IPS-NIHi7 (cell line): Measurements from ENCODE around the gene SYT4.
"Not testable (repeated sequence)": the region's sequence is repeated elsewhere in the genome, so short reads cannot be mapped to it uniquely, and the experiment has no call there.

Experiments used
- DNase-seq: peaks from one replicate; pipeline ENCODE4 v3.0.0; 2012; ENCODE audit warnings: mixed read lengths; ENCODE audit errors: extremely low spot score

The SYT4 gene

DNA sequence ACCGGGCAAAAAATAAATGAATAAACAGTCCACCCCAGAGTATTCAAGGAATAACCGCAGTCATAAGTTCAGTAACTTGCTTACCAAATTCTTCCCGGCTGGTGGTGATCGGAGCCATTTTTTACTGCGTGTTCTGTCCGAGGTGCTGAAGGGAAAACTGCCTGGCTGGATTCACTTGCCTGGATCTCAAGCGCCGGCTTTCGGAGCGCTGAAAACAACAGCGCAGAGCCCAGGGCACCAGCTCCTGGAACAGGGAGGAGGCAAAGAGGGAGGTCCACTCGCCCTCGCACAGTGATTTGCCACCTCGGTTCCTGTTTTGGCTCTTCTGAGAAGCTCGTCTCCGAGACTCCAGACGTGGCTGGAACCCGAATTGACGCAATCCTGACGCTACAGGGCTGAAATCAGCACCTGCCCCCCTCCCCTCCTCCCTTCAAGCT is at the start of gene SYT4:
Gene SYT4, minus strand, starts transcription at position 327 of the 437 bp plus-strand sequence. Its CDS starts 209 bp downstream, at position 118.
- DNase-seq = peak; percentile 85

DNA sequence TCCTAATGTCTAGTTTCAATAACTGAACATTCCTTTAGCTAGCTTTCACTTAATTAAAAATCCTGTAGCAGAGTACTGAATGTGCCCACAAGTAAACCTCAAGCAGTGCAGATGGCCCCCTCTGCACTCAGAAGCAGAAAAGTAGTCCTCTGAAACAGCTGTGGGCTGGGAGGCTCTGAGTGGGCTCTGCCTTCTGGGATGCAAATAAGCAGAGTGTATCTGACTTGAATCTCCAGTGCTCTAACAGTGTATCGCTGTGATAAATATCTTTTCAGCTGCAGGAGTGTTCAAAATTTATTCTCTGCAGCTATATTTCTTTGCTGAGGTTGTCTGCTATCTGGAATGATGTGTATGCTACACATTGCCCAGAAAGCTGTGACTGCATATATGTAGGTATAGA is 44.8 kb upstream of the SYT4 start:
- no peak for DNase-seq

- no peak for DNase-seq
Observed at GRCh38 chr18:43314941-43315340, 37.7 kb upstream of the SYT4 start.

DNA sequence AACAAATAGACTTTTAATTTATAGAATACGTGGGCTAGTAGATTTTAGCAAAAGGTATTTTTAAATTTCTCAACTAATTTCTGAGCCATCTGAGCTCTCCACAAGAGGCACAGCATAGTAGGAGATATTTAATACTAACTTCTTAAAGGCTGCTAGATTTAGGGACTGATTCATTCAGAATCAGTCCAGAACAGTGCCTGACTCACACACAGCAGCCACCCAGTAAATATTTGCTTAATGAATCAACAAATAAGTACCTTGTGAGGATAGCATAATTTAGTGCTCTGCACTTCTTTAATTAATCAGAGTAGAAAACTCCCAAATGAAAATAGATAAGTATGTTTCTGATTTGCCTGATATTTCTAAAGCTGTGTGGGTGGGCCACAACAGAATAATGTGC is 35.6 kb upstream of the SYT4 start:
- DNase-seq = no peak

- no peak for DNase-seq
Observed at GRCh38 chr18:43310239-43310638, 32.9 kb upstream of the SYT4 start.

- no peak for DNase-seq
Observed at GRCh38 chr18:43303376-43303775, 26.1 kb upstream of the SYT4 start.

DNA sequence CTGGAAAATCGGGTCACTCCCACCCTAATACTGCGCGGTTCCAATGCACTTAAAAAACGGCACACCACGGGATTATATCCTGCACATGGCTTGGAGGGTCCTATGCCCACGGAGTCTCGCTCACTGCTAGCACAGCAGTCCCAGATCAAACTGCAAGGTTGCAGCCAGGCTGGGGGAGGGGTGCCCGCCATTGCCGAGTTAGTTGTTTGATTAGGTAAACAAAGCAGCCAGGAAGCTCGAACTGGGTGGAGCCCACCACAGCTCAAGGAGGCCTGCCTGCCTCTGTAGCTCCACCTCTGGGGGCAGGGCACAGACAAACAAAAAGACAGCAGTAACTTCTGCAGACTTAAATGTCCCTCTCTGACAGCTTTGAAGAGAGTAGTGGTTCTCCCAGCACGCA is 8.9 kb upstream of the SYT4 start:
- DNase-seq = not testable (repeated sequence)

- no peak for DNase-seq
Observed at GRCh38 chr18:43283299-43283698, 6.0 kb upstream of the SYT4 start.

GRCh38 chr18:43279015-43279744 is 1.9 kb upstream of the SYT4 start:
- peak; percentile 72 for DNase-seq

- no peak for DNase-seq
Observed at GRCh38 chr18:43278355-43278754, 1.1 kb upstream of the SYT4 start.

DNA sequence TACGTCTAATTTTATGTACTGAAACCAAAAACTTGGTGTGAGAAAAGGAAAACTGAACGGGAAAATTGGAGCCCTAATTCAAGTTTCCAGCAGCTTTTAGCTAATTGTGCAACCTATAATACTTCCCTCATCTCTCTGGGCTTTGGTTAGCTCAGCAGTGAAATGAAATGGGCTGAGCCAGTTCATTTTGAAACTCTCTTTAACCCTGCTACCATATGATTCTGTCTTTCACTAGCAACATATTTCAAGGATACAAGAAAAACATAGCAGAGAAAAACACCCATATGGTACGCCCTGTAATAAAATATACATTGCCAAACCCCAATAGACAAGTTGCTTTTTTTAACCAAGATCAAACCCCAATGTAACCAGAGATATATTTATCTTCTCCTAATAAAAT is 799 bp downstream of the SYT4 start:
- DNase-seq = no peak

GRCh38 chr18:43275546-43275945 is 1.7 kb downstream of the SYT4 start:
- no peak for DNase-seq

DNA sequence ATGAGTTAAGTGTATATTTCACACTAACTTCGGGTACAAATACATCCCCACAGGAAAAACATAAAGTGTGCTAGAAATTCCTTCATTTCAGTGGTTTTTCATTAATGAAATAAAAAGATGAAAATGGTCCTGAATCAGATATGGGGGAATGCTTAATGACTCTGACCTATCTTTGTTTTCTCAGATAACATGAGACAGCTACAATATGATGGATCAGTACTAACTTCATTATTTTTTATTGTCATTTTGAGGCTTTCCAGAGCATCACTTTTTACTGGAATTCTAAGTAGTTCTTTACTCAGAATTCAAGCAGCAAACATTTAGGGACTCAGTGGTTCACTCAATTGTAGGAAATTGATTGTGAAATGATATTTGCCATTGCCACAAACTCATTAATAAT is 2.8 kb downstream of the SYT4 start:
- DNase-seq = no peak

DNA sequence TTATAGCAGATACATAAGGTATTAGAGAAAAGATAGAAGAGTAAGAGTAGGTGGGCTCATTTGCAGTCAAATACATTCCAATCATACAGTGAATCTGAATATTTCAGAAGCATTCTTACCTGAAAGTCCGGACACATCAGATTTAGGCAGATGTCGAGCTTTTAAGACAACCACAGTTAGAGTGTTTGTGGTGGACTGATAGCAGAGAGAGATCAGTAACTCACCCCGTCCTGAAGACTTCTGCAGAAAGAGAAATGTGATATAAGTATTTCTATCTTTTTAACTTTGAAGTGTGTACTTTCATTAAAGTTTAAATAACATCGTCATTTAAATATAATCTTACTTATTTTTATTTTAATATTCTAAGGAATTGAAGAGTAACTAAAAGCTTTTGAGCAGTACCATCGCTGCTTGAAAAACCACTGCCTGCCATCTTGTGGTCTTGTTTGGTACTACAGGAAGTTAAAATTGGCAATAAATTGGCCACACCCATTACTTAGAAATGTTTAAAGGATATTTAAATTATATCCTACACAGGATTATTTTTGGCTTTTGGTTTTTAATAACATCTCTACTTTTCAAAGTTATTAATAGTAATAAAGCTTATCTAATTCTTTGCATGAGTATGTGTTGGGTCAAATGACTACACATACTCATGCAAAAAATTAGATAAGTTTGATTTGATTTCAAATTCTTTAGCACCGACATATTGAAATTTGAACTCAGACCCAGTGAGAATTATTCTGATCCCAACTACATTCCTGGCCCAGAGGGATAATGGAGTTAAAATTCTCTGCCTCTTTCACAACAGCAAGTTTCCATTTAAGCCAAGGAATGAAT is 5.5 kb downstream of the SYT4 start:
- peak; percentile 32 for DNase-seq

DNA sequence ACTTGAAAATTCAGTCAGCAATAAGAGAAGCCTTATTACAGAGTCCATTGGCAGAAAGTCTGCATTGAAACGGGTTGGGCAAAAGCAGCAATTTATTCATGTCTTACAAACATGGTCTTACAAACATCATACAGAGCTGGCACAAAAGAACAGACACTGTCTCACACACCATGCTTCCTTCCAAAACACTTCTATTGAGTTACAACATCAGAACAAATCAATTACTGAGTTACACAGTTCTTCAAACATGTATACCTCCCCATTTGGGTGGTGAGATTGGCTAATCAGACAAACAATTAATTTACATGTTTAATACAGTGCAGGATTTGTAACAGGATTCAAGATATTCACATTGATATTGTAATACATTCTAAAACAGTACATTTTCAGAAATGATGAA is 9.5 kb downstream of the SYT4 start:
- no peak for DNase-seq

- no peak for DNase-seq
Observed at GRCh38 chr18:43265465-43265864, 11.8 kb downstream of the SYT4 start.

GRCh38 chr18:43248610-43249249 is 28.6 kb downstream of the SYT4 start:
- no peak for DNase-seq

- no peak for DNase-seq
Observed at GRCh38 chr18:43247944-43248343, 29.3 kb downstream of the SYT4 start.

- DNase-seq = no peak
Observed at GRCh38 chr18:43238429-43238828, 38.9 kb downstream of the SYT4 start.

DNA sequence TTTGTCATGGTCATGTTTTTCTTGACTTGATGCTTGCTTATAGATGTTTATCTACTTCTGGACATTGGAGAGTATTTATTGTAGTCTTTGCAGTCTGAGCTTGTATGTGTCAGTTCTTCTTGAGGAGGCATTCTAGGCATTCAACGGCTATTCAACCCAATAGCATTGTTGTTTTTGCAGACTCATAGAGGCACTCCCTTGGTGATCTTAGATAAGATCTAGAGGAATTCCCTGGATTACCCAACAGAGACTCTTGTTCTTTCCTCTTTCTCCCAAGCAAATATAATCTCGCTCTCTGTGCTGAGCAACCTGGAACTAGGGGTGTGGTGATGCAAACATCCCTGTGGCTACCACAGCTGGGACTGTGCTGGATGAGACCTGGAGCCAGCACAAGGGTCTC is 40.4 kb downstream of the SYT4 start:
- DNase-seq = no peak

DNA sequence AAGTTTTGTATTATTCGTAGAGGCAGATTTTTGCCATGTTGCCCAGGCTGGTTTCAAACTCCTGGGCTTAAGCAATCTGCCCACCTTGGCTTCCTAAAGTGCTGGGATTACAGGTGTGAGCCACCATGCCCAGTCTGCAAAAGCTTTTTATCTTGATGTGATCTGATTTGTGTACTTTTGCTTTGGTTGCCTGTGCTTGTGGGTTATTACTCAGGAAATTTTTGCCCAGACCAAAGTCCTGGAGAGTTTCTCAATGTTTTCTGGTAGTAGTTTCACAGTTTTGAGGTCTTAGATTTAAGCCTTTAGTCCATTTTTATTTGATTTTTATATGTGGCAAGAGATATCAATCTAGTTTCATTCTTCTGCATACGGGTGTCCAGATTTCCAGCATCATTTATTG is 42.4 kb downstream of the SYT4 start:
- DNase-seq = no peak

DNA sequence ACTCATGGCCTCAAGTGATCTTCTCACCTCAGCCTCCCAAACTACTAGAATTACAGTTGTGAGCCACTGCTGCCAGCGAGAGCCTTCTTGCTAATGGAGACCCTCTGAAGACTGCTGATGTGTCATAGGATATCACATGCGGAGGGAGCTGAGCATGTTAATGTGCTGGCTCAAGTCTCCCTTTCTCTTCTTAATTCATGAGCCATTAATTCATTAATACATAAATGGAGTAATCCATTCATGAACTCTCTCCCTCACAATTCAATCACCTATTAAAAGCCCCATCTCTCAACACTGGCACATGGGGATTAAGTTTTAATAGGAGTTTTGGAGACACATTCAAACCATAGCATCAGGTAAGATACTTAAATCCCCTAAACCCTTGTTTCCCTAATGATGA is 54.8 kb downstream of the SYT4 start:
- DNase-seq = no peak

- no peak for DNase-seq
Observed at GRCh38 chr18:43220691-43221090, 56.6 kb downstream of the SYT4 start.
